Endometrial microvascular endothelial cells (primary cell): Measurements from ENCODE around the gene KCNMA1. TPM values are rescaled to one million over a fixed set of nuclear protein-coding genes. Genes with fewer than 3 reads are reported as not detected.

ENCODE experiments used
- in situ Hi-C: cut with HindIII; loops from 2 replicates; pipeline ENCODE4 v1.10.0; 2017; ENCODE audit warnings: low sequenced_read_pairs, low pct_unique_long_range_greater_than_20kb; ENCODE audit errors: inconsistent ontology term
- total RNA-seq: library from RNA; depleted of rRNA; stranded (reverse); fragments of >200 nt; gene quantifications from one replicate; pipeline ENCODE4 v1.2.3, GENCODE V29; 2015; ENCODE audit errors: inconsistent ontology term

KCNMA1 gene
- total RNA-seq, 1 donor from 2014 or later: 0.09 TPM

DNA sequence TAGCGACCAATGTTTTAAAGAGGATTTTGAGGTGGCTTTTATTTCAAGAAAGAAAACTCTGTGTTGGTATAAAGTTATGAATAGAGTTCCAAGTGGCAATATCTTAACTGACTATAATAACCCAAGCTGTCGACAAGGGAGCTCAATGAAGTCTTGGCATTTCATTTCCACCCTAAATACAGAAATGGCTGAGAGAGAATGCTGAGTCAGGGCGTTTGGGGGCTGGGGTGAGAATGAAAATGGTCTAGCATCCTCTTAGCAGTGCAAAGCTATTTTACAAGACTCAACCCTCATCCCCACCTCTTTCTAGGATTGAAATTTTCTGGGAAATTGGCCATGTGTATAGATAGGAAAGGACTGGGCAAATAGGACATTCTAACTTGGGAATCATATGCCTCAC is 759.1 kb downstream of the KCNMA1 start:
- in situ Hi-C loops: no loop called here

DNA sequence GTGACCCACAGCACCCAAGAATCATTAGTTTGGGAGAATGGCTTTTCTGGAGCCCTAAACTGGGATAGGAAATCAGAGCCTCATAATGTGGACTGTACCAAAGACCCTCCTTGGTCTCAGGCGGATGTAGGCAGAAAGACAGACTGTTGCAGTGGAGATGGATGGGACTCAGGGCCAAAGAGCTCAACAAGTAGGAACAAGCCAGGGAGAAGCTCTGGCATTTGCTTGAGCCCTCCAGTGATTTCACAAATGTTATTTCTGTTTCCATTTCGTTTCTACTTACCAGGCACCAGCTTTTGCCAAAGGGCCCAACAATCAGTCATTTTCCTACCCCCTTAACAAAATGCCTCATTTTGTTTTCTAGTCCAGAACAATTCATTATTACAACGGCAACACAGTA is 762.7 kb downstream of the KCNMA1 start:
- in situ Hi-C loops: no loop called here

DNA sequence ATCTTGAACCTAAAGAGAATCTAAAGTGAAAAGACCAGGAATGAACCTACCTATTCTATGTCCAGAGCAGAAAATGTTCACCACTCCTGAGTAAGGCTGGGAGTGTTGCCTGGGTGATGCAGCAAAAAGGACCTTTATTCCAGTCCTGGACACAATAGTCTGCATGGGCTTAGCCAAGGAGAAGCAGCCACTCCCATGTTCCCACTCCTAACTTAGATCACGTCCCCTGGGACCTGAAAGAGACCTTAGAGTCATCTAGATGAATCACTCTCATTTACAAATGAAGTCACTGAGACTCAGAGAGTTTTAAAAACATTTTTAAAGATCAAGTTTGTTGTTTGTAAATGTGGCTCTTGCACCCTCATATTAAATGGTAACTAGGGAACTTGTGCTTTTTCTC is 763.4 kb downstream of the KCNMA1 start:
- in situ Hi-C loops: no loop called here

DNA sequence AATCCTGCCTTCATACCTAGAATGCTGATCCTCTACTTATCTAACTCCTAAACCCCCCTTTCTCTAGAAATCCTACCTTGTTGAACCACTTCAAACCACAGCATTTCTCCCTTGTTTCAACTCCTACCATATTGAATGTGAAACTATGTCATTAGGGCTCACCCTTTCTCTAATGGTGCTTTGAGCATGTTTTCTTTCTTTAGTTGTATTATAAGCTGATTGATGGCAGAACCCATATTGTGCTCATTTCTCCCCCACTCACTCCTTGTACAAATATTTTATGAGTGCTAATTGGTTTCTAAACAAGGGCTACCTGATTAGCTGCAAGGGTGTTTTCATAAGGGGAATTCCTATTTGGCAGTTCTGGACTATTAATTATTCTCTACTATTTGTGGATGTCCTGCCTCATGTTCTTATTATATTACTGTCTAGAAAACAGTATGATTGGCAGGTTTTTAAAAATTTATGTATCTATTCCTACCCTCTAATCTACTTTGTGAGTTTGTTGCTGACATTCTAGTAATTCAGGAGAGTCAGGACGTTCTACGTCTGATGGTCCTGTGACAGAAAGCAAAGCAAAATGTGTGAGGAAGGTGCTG is 765.8 kb downstream of the KCNMA1 start:
- in situ Hi-C loops: no loop called here

DNA sequence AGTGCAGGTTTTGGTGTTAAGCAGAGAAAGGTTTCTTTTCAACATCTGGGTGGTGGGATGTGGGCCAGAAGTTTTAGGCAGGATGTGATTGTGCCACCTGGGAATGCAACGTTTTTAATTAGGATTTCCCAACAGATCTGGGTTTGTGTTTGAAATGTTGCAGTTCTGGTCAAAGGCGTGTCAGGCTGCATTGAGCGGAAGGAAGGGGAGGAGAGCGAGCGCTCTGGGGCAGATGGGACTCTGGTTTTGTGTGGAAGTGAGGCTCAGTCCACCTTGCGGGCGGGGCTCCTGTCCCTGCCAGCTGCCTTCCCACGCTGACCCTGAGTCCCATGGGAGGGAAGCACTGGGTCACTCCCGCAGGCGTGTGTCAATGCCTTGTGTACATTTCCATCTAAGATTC is 767.7 kb downstream of the KCNMA1 start:
- in situ Hi-C loops: no loop called here

DNA sequence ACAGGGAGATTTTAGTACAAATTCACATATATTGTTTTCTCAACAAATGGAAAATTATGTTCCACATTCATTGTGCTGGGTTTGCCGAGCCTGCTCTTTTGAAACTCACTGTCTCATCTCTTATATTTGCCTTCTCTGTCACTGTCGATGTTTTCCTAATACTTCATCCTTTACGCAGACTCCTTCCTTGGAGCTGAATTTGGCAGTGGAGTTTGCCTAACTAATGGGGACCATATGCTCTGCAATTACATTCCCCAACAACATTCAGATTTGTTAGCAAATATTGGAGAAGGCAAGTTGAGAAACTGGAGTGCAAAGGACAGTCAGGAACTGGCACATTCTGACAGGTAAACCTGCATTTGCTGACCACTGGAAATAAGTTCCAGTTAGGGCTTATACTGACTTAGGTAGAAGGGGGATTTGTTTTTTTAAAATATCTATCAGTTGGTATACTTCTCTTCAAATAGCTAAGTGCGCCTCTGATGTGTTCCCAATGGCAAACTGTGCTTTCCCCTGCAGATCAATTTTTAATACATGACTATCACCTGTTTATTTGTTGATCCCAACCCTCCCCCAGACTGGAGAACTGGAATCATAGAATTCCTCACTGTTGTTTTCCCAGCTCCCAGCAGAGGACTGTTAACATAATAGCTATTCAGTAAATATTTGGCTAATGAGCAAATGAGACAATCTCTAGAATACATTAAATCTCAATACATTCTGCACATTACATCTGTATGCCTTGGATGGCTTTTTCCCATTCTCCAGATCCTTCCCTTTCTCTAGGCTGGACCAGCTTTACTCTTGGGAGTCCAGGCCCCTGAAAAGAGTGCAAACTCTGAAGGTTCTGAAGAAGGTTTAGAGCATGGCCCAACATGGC is 769.3 kb downstream of the KCNMA1 start:
- in situ Hi-C loops: no loop called here

DNA sequence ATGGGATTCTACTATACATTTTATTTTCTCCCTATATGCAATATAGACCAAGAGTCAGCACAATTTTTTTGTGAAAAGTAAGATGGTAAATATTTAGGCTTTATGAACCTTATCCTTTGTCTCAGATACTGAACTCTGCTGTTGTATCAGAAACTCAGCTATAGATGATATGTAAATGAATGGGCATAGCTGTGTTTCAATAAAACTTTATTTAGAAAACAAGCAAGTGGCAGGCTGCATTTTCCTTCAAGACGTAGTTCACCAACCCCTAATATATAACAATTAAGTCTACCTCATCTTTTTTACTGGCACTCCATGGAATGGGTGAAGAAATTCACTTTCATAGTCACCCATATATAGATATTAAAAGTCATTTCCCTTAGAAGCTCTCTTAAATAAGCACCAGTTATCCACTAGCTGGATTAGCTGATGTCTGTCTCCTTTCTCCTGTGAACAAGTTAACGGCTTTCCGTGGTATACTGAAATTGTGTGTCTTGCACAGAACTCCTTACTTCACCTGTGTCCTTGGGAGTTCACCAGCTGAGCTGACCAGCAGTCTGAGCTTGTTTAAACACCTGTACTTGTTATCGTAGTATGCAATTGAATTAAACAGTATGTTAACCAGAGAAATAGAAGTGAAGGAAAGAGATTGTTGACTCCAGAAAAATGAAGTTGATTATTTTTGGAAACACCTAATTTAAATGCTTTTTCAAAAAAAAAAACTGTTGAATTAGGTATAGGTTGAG is 770.6 kb downstream of the KCNMA1 start:
- in situ Hi-C loops: no loop called here

DNA sequence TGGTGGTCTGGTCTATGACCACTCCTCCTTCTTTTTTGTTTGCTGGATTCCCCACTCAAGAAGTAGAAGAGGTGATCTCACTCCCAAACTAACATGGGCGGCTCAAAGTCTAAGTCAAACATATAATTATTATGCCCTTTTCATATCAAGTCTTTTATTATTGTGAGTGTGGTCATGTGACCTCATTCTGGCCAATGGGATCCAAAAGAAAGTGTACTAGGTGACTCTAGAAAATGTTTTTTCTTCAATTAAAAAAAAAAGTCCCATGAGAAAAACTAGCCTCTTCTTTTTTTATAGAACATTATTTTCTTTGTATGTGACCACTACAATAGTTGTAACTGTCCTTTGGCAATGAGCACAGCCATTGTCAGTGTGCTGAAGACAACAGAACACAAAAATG is 772.7 kb downstream of the KCNMA1 start:
- in situ Hi-C loops: no loop called here

DNA sequence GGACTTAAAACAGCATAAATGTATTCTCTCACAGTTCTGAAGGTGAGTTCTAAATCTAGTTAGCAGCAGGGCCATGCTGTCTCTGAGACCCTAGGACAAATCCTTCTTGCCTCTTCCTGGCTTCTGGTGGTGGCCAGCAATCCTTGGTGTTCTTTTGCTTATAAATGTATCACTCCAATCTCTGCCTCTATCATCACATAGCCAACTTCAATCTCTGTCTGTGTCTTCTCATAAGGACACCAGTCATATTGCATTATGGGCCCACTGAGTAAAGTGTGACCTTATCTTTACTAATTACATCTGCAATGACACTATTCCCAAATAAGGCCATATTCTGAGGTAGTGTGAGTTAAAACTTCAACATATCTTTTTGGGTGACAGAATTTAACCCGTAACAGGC is 778.9 kb downstream of the KCNMA1 start:
- in situ Hi-C loops: no loop called here

DNA sequence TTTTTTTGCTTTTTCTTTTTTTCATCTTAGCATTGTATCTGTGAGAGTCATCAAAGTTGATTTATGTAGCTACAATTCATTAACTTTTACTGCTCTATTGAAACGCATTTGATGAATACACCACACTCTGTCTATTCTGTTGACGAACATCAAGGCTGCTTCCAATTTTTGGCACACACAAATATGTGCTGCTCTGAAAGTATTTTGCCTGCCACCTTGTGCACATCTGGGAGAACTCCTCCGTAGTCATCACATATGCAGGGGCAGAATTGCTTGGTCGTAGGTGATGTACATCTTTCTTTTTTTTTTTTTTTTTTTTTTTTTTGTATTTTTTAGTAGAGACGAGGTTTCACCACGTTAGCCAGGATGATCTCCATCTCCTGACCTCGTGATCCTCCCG is 796.8 kb downstream of the KCNMA1 start:
- in situ Hi-C loops: no loop called here

DNA sequence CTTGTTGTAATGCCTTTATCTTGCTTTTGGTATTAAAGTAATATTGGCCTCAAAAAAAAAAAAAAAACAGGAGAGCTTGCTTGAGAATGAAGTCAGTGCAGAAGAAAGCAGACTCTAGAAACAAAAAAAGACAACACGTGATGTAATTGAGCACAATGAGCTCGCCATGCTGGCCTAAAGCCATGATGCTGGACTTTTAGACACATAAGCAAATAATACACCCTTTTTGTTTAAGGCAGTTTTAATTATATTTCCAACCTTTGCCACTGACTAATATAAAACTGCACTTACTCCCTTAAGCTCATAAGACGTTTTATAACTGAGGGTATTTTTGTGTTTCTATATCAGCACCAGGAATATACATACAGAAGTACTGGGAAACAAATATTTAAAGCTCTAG is 798.3 kb downstream of the KCNMA1 start:
- in situ Hi-C loops: no loop called here

DNA sequence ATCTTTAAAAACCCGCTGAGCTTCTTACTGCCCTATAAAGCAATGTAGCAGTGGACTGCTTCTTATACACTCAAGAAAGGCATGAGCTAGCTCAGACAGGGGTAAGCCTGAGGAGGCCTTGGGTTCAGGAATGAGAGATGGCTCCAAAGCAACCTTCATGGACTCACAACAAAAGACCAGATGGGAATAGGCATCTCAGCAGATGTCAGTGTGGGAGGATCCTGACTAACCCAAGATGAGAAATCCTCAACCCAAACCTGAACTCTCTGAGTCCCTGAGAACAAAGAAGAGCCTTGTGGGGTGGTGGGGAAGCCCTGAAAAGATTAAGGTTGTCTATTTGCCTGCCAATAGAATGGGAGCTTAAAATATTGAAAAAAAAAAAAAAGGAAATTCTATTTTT is 807.4 kb downstream of the KCNMA1 start:
- in situ Hi-C loops: no loop called here

DNA sequence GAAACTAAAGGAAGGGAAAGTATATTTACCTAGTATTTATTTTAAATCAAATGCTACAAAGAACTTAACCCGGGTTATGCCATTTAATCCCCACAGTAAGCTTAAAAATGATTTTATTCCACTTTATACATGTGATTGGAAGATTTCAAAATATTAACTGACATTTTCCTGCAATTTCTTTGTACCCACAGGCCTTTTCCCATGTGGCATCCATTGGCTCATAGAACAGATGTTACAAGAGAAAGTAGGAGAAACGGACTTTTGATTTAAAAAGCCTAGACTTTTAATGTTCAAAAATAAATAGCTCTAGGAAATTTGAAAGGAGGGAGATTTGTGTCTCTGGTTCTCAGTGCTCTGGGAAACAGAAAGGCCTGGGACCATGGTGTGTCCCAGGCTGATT is 807.9 kb downstream of the KCNMA1 start:
- in situ Hi-C loops: no loop called here
